ENCODE results near the gene DUOX1. TPM values are rescaled to one million over a fixed set of nuclear protein-coding genes. Genes with fewer than 3 reads are reported as not detected.

The DUOX1 gene
- total and polyA plus RNA-seq, 8 donors, result 6.4 to 265 (median 8.4) TPM

DNA sequence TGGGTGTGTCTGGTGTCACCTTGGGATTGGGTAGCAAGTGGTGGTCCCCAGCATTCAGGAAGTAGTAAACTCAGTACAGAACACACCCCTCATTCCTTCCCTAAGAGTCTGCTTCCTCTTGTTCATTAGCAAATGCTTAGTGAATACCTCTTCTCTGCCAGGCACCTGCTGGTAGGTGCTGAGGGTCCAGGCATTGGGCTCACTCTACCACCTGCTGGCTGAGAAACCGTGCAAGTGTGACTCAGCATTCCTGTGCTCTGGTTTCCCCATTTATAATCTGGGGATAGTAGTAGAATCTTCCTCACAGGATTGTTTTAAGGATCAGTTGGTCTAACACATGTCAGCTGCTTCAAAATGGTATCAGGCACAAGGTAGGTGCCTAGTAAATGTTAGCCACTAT, 53.2 kb downstream of the DUOX1 start:
- Histone ChIP-seq H3K27me3 (peaks cover 0 to 17% of the 10 kb centered on the region in 2 donors), H3K9me3 (no peaks in the 10 kb centered on the region), H3K4me1 (peaks cover 8 to 29% of the 10 kb centered on the region in 2 donors), H3K27ac (no peak overlapping the region), H3K4me3 (no peak overlapping the region), H3K36me3 (no peaks in the 10 kb centered on the region)
- no peak for DNase-seq
- no peak for ATAC-seq
- intact Hi-C loops (cut with DNase I), result no loop called here
- TF ChIP-seq, protein P1, sequence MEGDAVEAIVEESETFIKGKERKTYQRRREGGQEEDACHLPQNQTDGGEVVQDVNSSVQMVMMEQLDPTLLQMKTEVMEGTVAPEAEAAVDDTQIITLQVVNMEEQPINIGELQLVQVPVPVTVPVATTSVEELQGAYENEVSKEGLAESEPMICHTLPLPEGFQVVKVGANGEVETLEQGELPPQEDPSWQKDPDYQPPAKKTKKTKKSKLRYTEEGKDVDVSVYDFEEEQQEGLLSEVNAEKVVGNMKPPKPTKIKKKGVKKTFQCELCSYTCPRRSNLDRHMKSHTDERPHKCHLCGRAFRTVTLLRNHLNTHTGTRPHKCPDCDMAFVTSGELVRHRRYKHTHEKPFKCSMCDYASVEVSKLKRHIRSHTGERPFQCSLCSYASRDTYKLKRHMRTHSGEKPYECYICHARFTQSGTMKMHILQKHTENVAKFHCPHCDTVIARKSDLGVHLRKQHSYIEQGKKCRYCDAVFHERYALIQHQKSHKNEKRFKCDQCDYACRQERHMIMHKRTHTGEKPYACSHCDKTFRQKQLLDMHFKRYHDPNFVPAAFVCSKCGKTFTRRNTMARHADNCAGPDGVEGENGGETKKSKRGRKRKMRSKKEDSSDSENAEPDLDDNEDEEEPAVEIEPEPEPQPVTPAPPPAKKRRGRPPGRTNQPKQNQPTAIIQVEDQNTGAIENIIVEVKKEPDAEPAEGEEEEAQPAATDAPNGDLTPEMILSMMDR (IDR thresholded peaks at IDR 0.05), result no peak

DNA sequence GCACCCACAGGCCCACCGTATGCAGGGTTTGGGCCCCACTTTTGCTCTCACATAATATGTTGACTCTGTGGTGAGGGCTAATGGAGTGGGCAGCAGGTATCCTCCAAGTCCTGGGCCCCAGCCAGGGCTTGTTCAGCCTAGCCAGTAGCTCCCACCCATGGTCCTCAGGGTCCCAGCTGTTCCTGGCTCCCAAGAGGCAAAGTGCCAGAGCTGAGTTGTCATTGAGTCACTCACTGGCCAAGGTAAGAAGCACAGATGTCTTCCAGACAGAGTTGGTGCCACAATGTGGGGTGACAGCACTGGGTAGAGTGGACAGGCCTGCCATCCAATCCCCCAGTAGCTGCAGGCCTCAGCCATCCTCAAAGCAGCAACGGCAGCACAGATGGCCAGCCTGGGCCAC, 53.7 kb downstream of the DUOX1 start:
- intact Hi-C loops (cut with DNase I), result no loop called here
- peaks cover 0 to 22% of the 10 kb centered on the region in 2 donors for H3K27me3 ChIP-seq
- no peak overlapping the region for H3K4me3 ChIP-seq
- TF ChIP-seq, protein P1 (IDR thresholded peaks at IDR 0.05), result no peak
- no peak overlapping the region for H3K27ac ChIP-seq
- H3K4me1 ChIP-seq, result peaks cover 12 to 35% of the 10 kb centered on the region in 2 donors
- H3K36me3 ChIP-seq, result no peaks in the 10 kb centered on the region
- no peaks in the 10 kb centered on the region for H3K9me3 ChIP-seq
- DNase-seq, result no peak
- no peak for ATAC-seq

DNA sequence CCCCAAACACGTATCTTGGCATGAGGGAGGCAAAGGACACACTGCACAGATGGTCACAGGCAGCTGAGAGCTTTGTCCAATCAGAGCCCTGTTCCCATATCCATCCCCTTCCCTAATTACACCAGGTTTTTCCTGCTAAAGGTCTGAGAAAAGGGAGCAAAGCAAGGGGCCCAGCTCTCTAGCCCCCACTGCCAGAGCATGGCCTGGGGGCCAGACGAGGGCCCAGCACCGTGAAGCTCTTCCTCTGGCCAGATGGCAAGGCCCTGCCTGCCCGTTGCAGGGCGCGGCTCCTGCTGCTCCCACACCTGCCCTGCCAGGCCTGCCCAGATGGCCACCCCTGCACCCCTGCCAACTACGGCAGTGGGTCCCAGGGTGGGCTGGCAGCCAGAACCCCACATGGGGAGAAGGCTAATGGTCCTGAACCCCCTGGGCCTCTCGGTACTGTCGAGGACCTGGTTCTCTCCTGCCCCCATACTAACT, 54.8 kb downstream of the DUOX1 start:
- ATAC-seq (no peak), DNase-seq (no peak)
- Histone ChIP-seq H3K9me3 (no peaks in the 10 kb centered on the region), H3K4me3 (no peak overlapping the region), H3K4me1 (peaks cover 14 to 33% of the 10 kb centered on the region in 2 donors), H3K27ac (no peak overlapping the region), H3K27me3 (peaks cover 0 to 26% of the 10 kb centered on the region in 2 donors), H3K36me3 (no peaks in the 10 kb centered on the region)
- TF ChIP-seq, protein P1 (IDR thresholded peaks at IDR 0.05), result no peak
- intact Hi-C loops (cut with DNase I), result no loop called here

DNA sequence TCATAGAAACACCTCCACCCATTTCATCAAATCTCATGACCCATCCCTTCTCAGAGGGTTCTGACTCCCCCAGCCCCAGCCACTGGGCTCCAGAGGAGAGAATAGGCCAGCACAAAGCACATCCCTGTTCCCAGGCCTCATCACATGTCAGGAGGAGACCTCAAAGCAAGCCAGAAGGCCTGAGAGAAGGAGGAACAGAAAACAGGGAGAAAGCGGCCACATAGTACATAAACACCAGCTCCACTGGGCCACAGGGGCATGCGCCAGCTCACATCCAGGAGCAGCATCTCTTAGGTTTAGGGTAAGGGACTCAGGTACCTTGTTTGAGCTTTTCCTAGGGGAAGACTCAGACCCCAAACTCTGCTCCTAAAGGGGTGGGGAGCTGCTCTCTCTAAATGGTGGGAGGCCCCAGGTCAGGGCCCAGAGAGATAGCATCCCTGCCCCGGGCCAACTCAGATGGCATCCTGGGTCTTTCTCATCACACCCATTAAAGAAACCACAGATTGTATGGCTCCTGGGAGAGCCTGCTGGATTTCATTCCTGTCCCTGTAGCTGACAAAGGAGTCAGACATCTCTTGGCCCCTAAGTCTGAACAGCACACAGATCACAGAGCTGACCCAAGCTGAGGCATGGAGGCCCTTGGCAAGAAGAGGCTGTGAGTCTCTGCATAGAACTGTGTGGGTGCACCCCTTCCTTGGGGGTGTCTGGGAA, 55.4 kb downstream of the DUOX1 start:
- intact Hi-C loops (cut with DNase I), result no loop called here
- Histone ChIP-seq H3K36me3 (no peaks in the 10 kb centered on the region), H3K27ac (no peak overlapping the region), H3K4me3 (no peak overlapping the region), H3K27me3 (peaks cover 0 to 26% of the 10 kb centered on the region in 2 donors), H3K9me3 (no peaks in the 10 kb centered on the region), H3K4me1 (peaks cover 14 to 26% of the 10 kb centered on the region in 2 donors)
- ATAC-seq (no peak), DNase-seq (no peak)
- TF ChIP-seq, protein P1 (IDR thresholded peaks at IDR 0.05), result no peak

DNA sequence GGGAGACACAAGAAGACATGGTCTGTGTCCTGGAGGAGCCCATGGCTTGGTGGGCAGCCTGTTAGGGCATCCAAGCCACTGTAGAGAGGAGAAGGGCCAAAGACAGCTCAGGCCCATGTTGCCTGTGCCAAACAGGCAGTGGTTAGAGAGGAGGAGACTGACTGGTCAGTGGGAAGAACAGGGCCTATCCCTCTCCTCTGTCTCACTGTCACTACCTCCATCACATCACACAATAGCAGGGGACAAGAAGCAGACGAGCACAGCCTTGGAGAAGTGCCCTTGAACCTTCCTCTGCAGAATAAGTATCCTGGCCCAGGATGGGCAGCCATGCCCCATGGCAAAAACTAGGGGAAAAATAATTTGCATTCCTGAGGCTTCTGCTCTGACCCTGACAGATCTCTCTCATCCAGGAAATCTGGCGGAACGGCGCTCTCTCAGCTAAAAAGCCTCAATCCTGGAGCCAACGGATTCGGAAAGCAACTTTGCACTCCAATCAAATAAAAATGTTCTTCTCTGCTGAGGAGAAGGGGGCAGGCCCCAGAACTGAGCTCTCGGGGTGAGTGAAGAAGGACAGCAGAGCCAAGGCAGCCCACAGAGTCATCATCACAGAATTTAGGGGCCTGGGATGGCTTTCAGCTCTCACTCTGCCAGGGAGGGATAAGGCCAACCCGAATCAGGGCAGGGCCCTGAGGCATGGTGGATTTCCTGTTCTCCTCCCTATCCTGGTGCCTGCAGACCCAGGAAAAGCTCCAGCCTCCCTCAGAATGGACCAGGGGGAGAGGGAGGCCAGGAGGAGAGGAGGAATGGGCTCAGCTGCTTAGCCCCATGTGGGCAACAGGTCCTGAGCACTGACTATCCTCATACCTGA, 56.3 kb downstream of the DUOX1 start:
- Histone ChIP-seq H3K27me3 (peaks cover 0 to 26% of the 10 kb centered on the region in 2 donors), H3K9me3 (no peaks in the 10 kb centered on the region), H3K27ac (peak overlapping the region; percentile 39 to 41), H3K4me3 (peak overlapping the region; percentile 44 to 51), H3K4me1 (peaks cover 14 to 23% of the 10 kb centered on the region in 2 donors), H3K36me3 (no peaks in the 10 kb centered on the region)
- no peak for DNase-seq
- TF ChIP-seq, protein P1 (IDR thresholded peaks at IDR 0.05), result no peak
- peak; percentile 15 for ATAC-seq
- intact Hi-C loops (cut with DNase I), result no loop called here

Data from left lung (tissue), 10 donors.